Sigmoid colon (tissue), 7 donors: Measurements from ENCODE around the gene MIAT. TPM values are rescaled to one million over a fixed set of nuclear protein-coding genes. Genes with fewer than 3 reads are reported as not detected.

Experiments used
- DNase-seq: peaks from one replicate; pipeline ENCODE4 v3.0.0-alpha.2; 2019
- H3K27ac ChIP-seq, 4 donors: fragments of 200-600 bp; sonication (generic); one replicate each; pipeline ENCODE4 v1.5.1; 2016 to 2019; ENCODE audit warnings: mild to moderate bottlenecking in 1 of 4
- H3K27me3 ChIP-seq, 3 donors: fragments of 200-600 bp; sonication (generic); one replicate each; pipeline ENCODE4 v1.5.1; 2019; ENCODE audit warnings: mild to moderate bottlenecking in 1 of 3
- H3K36me3 ChIP-seq, 4 donors: fragments of 200-600 bp; sonication (generic); one replicate each; pipeline ENCODE4 v1.5.1; 2016 to 2019
- H3K4me1 ChIP-seq, 4 donors: fragments of 200-600 bp; sonication (generic); one replicate each; pipeline ENCODE4 v1.5.1; 2017 to 2019
- H3K4me3 ChIP-seq, 4 donors: fragments of 200-600 bp; sonication (generic); one replicate each; pipeline ENCODE4 v1.5.1; 2017 to 2019; ENCODE audit warnings: mild to moderate bottlenecking in 2 of 4, moderate library complexity in 1 of 4
- H3K9me3 ChIP-seq, 4 donors: fragments of 200-600 bp in 3 of 4; sonication (generic) in 3 of 4; one replicate each; pipeline versions ENCODE4 v1.5.1 to v1.6.1; 2013 to 2019
- CTCF ChIP-seq, 4 experiments: fragments of 450-650 bp in 3 of 4; fragments of 200-600 bp in 1 of 4; IDR thresholded peaks; one replicate each; pipeline ENCODE4 v1.5.1; 2016 to 2019; ENCODE audit warnings: antibody characterized with exemption in 4 of 4, mild to moderate bottlenecking in 3 of 4, moderate library complexity in 2 of 4
- EP300 ChIP-seq, 4 donors: sonication (generic); formaldehyde crosslinking; IDR thresholded peaks; one replicate each; pipeline ENCODE4 v1.6.1; 2017; ENCODE audit warnings: antibody characterized with exemption in 4 of 4
- POLR2A ChIP-seq, 2 donors: fragments of 450-650 bp; IDR thresholded peaks; one replicate each; pipeline ENCODE4 v1.6.1; 2016; ENCODE audit warnings: antibody characterized with exemption in 2 of 2, mild to moderate bottlenecking in 2 of 2, moderate library complexity in 2 of 2
- POLR2AphosphoS5 ChIP-seq, 4 donors: sonication (generic); formaldehyde crosslinking; IDR thresholded peaks; one replicate each; pipeline ENCODE4 v1.6.1; 2017; ENCODE audit warnings: antibody characterized with exemption in 4 of 4
- WGBS, 2 donors: extraction: QIAGEN DNeasy Blood & Tissue Kit; methylation state at CpG; one replicate each; pipeline ENCODE4 v1.1.7; 2013; 5-methylcytosine and 5-hydroxymethylcytosine counted together
- intact Hi-C: fragments of 100-400 bp; cut with DNase I; formaldehyde crosslinking; loops from one replicate; pipeline ENCODE4 v1.15.1; 2023
- polyA plus RNA-seq, 3 donors: library from polyadenylated mRNA; stranded (reverse); fragments of 200-250 nt; gene quantifications; one replicate each; pipeline ENCODE4 v1.2.3, GENCODE V29; 2013
- total RNA-seq, 4 donors: library from RNA; depleted of rRNA; stranded (reverse); fragments of >200 nt; gene quantifications; one replicate each; pipeline ENCODE4 v1.1.0, GENCODE V29; 2016
- donor health status: healthy with polysubstance abuse.
- donor health status: Bipolar disorder and iron deficiency.
- donor health status: healthy.

The MIAT gene
- total and polyA plus RNA-seq, 7 donors = under 0.01 to 3.4 (median 1.3) TPM; not detected in 1

- Histone ChIP-seq H3K36me3 (no peaks in the 10 kb centered on the region), H3K27me3 (peaks cover 0 to 5% (median 0%) of the 10 kb centered on the region in 3 donors), H3K9me3 (no peaks in the 10 kb centered on the region), H3K4me1 (no peaks in the 10 kb centered on the region), H3K4me3 (no peak overlapping the region), H3K27ac (no peak overlapping the region)
- no peak for DNase-seq
- intact Hi-C loops = no loop called here
- WGBS, 2 donors = 94 to 96% methylated on average over 18 of the region's 18 CpGs
- TF ChIP-seq POLR2AphosphoS5 (IDR thresholded peaks at IDR 0.05) (no peak), POLR2A (IDR thresholded peaks at IDR 0.05) (no peak), EP300 (IDR thresholded peaks at IDR 0.05) (no peak), CTCF (IDR thresholded peaks at IDR 0.05) (no peak)
Measured at GRCh38 chr22:26629988-26630761, 27.2 kb upstream of the MIAT start.

- WGBS, 2 donors = 94 to 97% methylated on average over 4 of the region's 4 CpGs
- H3K27me3 ChIP-seq = peaks cover 0 to 5% (median 0%) of the 10 kb centered on the region in 3 donors
- no peak overlapping the region for H3K27ac ChIP-seq
- no peak for DNase-seq
- intact Hi-C loops = no loop called here
- H3K36me3 ChIP-seq = no peaks in the 10 kb centered on the region
- no peak overlapping the region for H3K4me3 ChIP-seq
- TF ChIP-seq CTCF (IDR thresholded peaks at IDR 0.05) (no peak), POLR2A (IDR thresholded peaks at IDR 0.05) (no peak), POLR2AphosphoS5 (IDR thresholded peaks at IDR 0.05) (no peak), EP300 (IDR thresholded peaks at IDR 0.05) (no peak)
- H3K4me1 ChIP-seq = no peaks in the 10 kb centered on the region
- no peaks in the 10 kb centered on the region for H3K9me3 ChIP-seq
Measured at GRCh38 chr22:26631282-26631681, 26.1 kb upstream of the MIAT start.

GRCh38 chr22:26632422-26633155 is 24.8 kb upstream of the MIAT start:
- Histone ChIP-seq H3K27ac (peak overlapping the region in 1 of 4 donors; percentile 32), H3K9me3 (no peaks in the 10 kb centered on the region), H3K4me3 (no peak overlapping the region), H3K4me1 (no peaks in the 10 kb centered on the region), H3K36me3 (no peaks in the 10 kb centered on the region), H3K27me3 (peaks cover 0 to 5% (median 0%) of the 10 kb centered on the region in 3 donors)
- intact Hi-C loops = no loop called here
- WGBS, 2 donors = 73 to 77% methylated on average over 8 of the region's 8 CpGs
- no peak for DNase-seq
- TF ChIP-seq POLR2AphosphoS5 (IDR thresholded peaks at IDR 0.05) (peak in 1 of 4 donors; percentile 15), CTCF (IDR thresholded peaks at IDR 0.05) (no peak)

- TF ChIP-seq EP300 (IDR thresholded peaks at IDR 0.05) (no peak), POLR2AphosphoS5 (IDR thresholded peaks at IDR 0.05) (no peak), CTCF (IDR thresholded peaks at IDR 0.05) (no peak), POLR2A (IDR thresholded peaks at IDR 0.05) (no peak)
- WGBS, 2 donors = 95 to 96% methylated on average over 3 of the region's 3 CpGs
- Histone ChIP-seq H3K36me3 (no peaks in the 10 kb centered on the region), H3K27ac (no peak overlapping the region), H3K9me3 (no peaks in the 10 kb centered on the region), H3K4me1 (no peaks in the 10 kb centered on the region), H3K4me3 (no peak overlapping the region), H3K27me3 (peaks cover 0 to 10% (median 0%) of the 10 kb centered on the region in 3 donors)
- no peak for DNase-seq
- intact Hi-C loops = no loop called here
Measured at GRCh38 chr22:26634189-26634588, 23.2 kb upstream of the MIAT start.
